Measurements from ENCODE around the gene PARD3B. TPM values are rescaled to one million over a fixed set of nuclear protein-coding genes. Genes with fewer than 3 reads are reported as not detected.

The PARD3B gene
- total and polyA plus RNA-seq, 2 of the 8 experiments (the other 6 are each of a cell fraction or from before 2014, with no cell fraction given), result 1.2 to 5.7 TPM

DNA sequence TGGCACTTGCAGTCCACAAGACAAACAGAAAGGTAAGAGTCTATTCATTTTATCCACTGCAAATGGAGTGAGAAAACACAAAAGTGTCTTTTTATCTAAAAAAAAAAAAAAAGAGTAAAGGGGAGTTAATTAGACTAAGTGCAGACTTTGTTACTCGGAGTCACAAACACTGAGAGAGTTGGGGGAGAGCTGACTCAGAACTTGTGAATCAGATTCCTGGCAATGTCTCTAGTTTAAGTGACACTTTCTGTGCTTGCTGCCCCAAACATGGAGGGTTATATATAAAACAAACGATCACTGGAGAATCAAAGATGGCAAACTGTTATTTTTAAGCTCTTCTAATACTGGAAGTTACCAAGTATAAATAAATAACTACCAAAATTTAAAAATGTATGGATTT is 631.3 kb downstream of the PARD3B start:
- no peak overlapping the region for H3K56ac ChIP-seq (replicated peaks; ENCODE audit: insufficient read length, low read depth, low read length)
- H3K27ac ChIP-seq (ENCODE audit: low read depth, low read length), result no peak overlapping the region
- FAIRE-seq (no peak), DNase-seq (ENCODE audit: low read depth in 1 of 2, low spot score in 2 of 2) (no peak)
- no peak overlapping the region for H4K91ac ChIP-seq (replicated peaks; ENCODE audit: insufficient read length, low read length)
- no peak overlapping the region for H3K18ac ChIP-seq (ENCODE audit: extremely low read depth, low read length)
- H3K4ac ChIP-seq (replicated peaks; ENCODE audit: insufficient read length, low read depth, low read length), result no peak overlapping the region
- no peak overlapping the region for H2AFZ ChIP-seq (ENCODE audit: low read length)
- H3K4me2 ChIP-seq (ENCODE audit: insufficient read depth in 1 of 2, low read depth in 2 of 2, low read length in 2 of 2), result no peak overlapping the region
- POLR2A ChIA-PET (ENCODE audit: partially characterized antibody), result interaction anchor here (0.7 kb wide), 1 partner anchor 37 kb away, joined by 3 read pairs; no protein-coding TSS in a partner anchor
- H4K20me1 ChIP-seq (replicated peaks in 1 of 2; ENCODE audit: control insufficient read depth in 1 of 2, insufficient read depth in 2 of 2, low read length in 2 of 2), result no peaks in the 10 kb centered on the region
- no peaks in the 10 kb centered on the region for H3K27me3 ChIP-seq (replicated peaks in 1 of 4; ENCODE audit: control insufficient read depth in 3 of 4, extremely low read depth in 1 of 4, insufficient read depth in 3 of 4, low read length in 3 of 4)
- H3K79me1 ChIP-seq (ENCODE audit: low read depth, low read length), result no peaks in the 10 kb centered on the region
- H2BK12ac ChIP-seq (ENCODE audit: low read depth, low read length), result no peak overlapping the region
- no peak overlapping the region for H2AK5ac ChIP-seq (ENCODE audit: low read depth, low read length)
- peaks cover 0 to 5% (median 0%) of the 10 kb centered on the region in 4 experiments; a peak in 1 of 7 replicates for H3K4me1 ChIP-seq (replicated peaks in 1 of 4; ENCODE audit: control insufficient read depth in 3 of 4, insufficient read depth in 4 of 4, low read length in 3 of 4)
- no peak overlapping the region for H3K14ac ChIP-seq (ENCODE audit: insufficient read length)
- H3K36me3 ChIP-seq (ENCODE audit: control insufficient read depth in 2 of 4, insufficient read depth in 4 of 4, low read length in 3 of 4), result no peaks in the 10 kb centered on the region
- no peak overlapping the region for H3K4me3 ChIP-seq (ENCODE audit: extremely low read depth in 1 of 4, insufficient read depth in 2 of 4, low read depth in 3 of 4, low read length in 4 of 4)
- H3K79me2 ChIP-seq (ENCODE audit: control insufficient read depth in 1 of 2, insufficient read depth in 2 of 2, low read length in 2 of 2), result no peaks in the 10 kb centered on the region
- no peak overlapping the region for H3K23ac ChIP-seq (ENCODE audit: insufficient read length)
- CTCF ChIA-PET (ENCODE audit: partially characterized antibody), result interaction anchor here (0.7 to 1.4 kb wide), 2 partner anchors 10 to 292 kb away, joined by 4 read pairs; no protein-coding TSS in a partner anchor
- H2BK5ac ChIP-seq (ENCODE audit: low read depth, low read length), result no peak overlapping the region
- H3K9ac ChIP-seq (replicated peaks in 1 of 4; ENCODE audit: extremely low read depth in 1 of 4, low read depth in 3 of 4, low read length in 3 of 4), result no peak overlapping the region
- no peak overlapping the region for H2BK15ac ChIP-seq (ENCODE audit: low read length)
- H3K23me2 ChIP-seq (ENCODE audit: low read depth, low read length), result no peaks in the 10 kb centered on the region
- WGBS, 2 experiments (ENCODE audit: extremely low coverage in 1 of 2, insufficient coverage in 1 of 2, insufficient read length in 1 of 2, insufficient replicate concordance in 2 of 2, low coverage in 1 of 2, low lambda C conversion rate in 2 of 2, missing lambda C conversion rate in 1 of 2), result 81% methylated on average over 2 of the region's 2 CpGs; no CpG with 5 or more reads in 1 of the 2 experiments
- no peak overlapping the region for H2BK120ac ChIP-seq (replicated peaks; ENCODE audit: low read depth, low read length)
- H2BK20ac ChIP-seq (ENCODE audit: low read length), result no peak overlapping the region
- no peak overlapping the region for H4K5ac ChIP-seq (ENCODE audit: insufficient read length, low read depth, low read length)
- no peak overlapping the region for H4K8ac ChIP-seq (ENCODE audit: extremely low read depth, insufficient read depth, low read length)
- no peaks in the 10 kb centered on the region for H3K9me3 ChIP-seq (ENCODE audit: insufficient read depth in 2 of 2, low read depth in 1 of 2, low read length in 1 of 2)
- TF ChIP-seq EZH2 (IDR thresholded peaks at IDR 0.05; ENCODE audit: low read depth, low read length, severe bottlenecking), result no peak
- TF ChIP-seq, protein P1, sequence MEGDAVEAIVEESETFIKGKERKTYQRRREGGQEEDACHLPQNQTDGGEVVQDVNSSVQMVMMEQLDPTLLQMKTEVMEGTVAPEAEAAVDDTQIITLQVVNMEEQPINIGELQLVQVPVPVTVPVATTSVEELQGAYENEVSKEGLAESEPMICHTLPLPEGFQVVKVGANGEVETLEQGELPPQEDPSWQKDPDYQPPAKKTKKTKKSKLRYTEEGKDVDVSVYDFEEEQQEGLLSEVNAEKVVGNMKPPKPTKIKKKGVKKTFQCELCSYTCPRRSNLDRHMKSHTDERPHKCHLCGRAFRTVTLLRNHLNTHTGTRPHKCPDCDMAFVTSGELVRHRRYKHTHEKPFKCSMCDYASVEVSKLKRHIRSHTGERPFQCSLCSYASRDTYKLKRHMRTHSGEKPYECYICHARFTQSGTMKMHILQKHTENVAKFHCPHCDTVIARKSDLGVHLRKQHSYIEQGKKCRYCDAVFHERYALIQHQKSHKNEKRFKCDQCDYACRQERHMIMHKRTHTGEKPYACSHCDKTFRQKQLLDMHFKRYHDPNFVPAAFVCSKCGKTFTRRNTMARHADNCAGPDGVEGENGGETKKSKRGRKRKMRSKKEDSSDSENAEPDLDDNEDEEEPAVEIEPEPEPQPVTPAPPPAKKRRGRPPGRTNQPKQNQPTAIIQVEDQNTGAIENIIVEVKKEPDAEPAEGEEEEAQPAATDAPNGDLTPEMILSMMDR (IDR thresholded peaks at IDR 0.05; ENCODE audit: control extremely low read depth in 1 of 3, insufficient read depth in 1 of 3, low read depth in 1 of 3, low read length in 3 of 3), result no peak
- TF ChIP-seq SRF (IDR thresholded peaks at IDR 0.05; ENCODE audit: low read depth, low read length), result no peak
- TF ChIP-seq TAF7 (optimal IDR thresholded peaks at IDR 0.05; ENCODE audit: borderline replicate concordance, low read depth, low read length), result no peak
- no peak for TF ChIP-seq PHF8 (conservative IDR thresholded peaks at IDR 0.05; ENCODE audit: low read depth, low read length)
- no peak for TF ChIP-seq MAFK (IDR thresholded peaks at IDR 0.05; ENCODE audit: low read depth, low read length)
- TF ChIP-seq CHD2 (IDR thresholded peaks at IDR 0.05; ENCODE audit: low read length), result no peak
- no peak for TF ChIP-seq POLR2AphosphoS5 (IDR thresholded peaks at IDR 0.05; ENCODE audit: low read depth, low read length)
- TF ChIP-seq TAF1 (IDR thresholded peaks at IDR 0.05; ENCODE audit: low read depth, low read length), result no peak
- no peak for TF ChIP-seq HDAC2 (IDR thresholded peaks at IDR 0.05; ENCODE audit: borderline replicate concordance in 1 of 2, low read depth in 2 of 2, low read length in 2 of 2)
- TF ChIP-seq TCF12 (IDR thresholded peaks at IDR 0.05; ENCODE audit: low read depth, low read length), result no peak
- no peak for TF ChIP-seq SP2 (IDR thresholded peaks at IDR 0.05; ENCODE audit: low read length)

All from H1 (cell line).